GM12801 (cell line): ENCODE data around the gene ALG12.

Experiments
- CTCF ChIP-seq: IDR thresholded peaks from one replicate; pipeline ENCODE4 v1.5.1; 2011; ENCODE audit warnings: control low read depth; ENCODE audit not compliant: insufficient read length; ENCODE audit errors: extremely low read depth

Gene ALG12

GRCh38 chr22:49916831-49917230 lies 1.4 kb downstream of the ALG12 start:
- no peak for TF ChIP-seq CTCF

- TF ChIP-seq CTCF: no peak
Observed at GRCh38 chr22:49915610-49916009, 2.6 kb downstream of the ALG12 start.

- no peak for TF ChIP-seq CTCF
Observed at GRCh38 chr22:49914256-49914655, 4.0 kb downstream of the ALG12 start.

GRCh38 chr22:49913446-49913845 lies 4.8 kb downstream of the ALG12 start:
- TF ChIP-seq CTCF: no peak

GRCh38 chr22:49913026-49913425 lies 5.2 kb downstream of the ALG12 start:
- TF ChIP-seq CTCF: no peak

GRCh38 chr22:49911881-49912625 lies 6.2 kb downstream of the ALG12 start:
- TF ChIP-seq CTCF: no peak

GRCh38 chr22:49910229-49911155 lies 7.7 kb downstream of the ALG12 start:
- no peak for TF ChIP-seq CTCF
